Muscle of leg (tissue), 16 donors: ENCODE measurements around the gene RASA3. TPM values are rescaled to one million over a fixed set of nuclear protein-coding genes. Genes with fewer than 3 reads are reported as not detected.
"Not testable (repeated sequence)": the region's sequence is repeated elsewhere in the genome, so short reads cannot be mapped to it uniquely, and the experiment has no call there.

Source experiments
- DNase-seq: peaks from one replicate; pipeline ENCODE4 v3.0.0; 2013
- H3K27ac ChIP-seq: one replicate; pipeline ENCODE4 v1.5.1; 2013; ENCODE audit warnings: mild to moderate bottlenecking, low read length, control low read depth
- H3K27me3 ChIP-seq: one replicate; pipeline ENCODE4 v1.6.1; 2013; ENCODE audit warnings: low read length; ENCODE audit not compliant: control insufficient read depth, insufficient read depth
- H3K36me3 ChIP-seq: one replicate; pipeline ENCODE4 v1.6.1; 2013; ENCODE audit warnings: low read length; ENCODE audit not compliant: control insufficient read depth, insufficient read depth
- H3K4me1 ChIP-seq: one replicate; pipeline ENCODE4 v1.6.1; 2013; ENCODE audit warnings: low read length; ENCODE audit not compliant: control insufficient read depth, insufficient read depth
- H3K4me3 ChIP-seq: one replicate; pipeline ENCODE4 v1.5.1; 2013; ENCODE audit warnings: low read length, control low read depth
- H3K9me3 ChIP-seq: replicated peaks from 2 replicates; pipeline ENCODE4 v1.6.1; 2013; ENCODE audit warnings: low read depth, low read length; ENCODE audit not compliant: control insufficient read depth
- WGBS: methylation state at CpG from one replicate; pipeline ENCODE4 v1.1.5; 2013; ENCODE audit warnings: missing lambda C conversion rate; ENCODE audit not compliant: insufficient coverage; 5-methylcytosine and 5-hydroxymethylcytosine counted together
- long read RNA-seq, 11 donors: transcript quantifications; one replicate each; lab custom pipeline, GENCODE V29; 2026
- polyA plus RNA-seq, 8 donors: library from polyadenylated mRNA; unstranded; fragments of 120-200 nt; gene quantifications; one replicate each; pipeline versions ENCODE4 v1.2.1 to v1.2.3, GENCODE V29; 2013; ENCODE audit warnings: inconsistent platforms in 1 of 8, low replicate concordance in 1 of 8; ENCODE audit not compliant: insufficient read length in 8 of 8, insufficient read depth in 1 of 8
- total RNA-seq: library from RNA; stranded (reverse); fragments of 120-200 nt; gene quantifications from one replicate; pipeline ENCODE4 v1.2.4, GENCODE V29; 2013

The RASA3 gene, protein sequence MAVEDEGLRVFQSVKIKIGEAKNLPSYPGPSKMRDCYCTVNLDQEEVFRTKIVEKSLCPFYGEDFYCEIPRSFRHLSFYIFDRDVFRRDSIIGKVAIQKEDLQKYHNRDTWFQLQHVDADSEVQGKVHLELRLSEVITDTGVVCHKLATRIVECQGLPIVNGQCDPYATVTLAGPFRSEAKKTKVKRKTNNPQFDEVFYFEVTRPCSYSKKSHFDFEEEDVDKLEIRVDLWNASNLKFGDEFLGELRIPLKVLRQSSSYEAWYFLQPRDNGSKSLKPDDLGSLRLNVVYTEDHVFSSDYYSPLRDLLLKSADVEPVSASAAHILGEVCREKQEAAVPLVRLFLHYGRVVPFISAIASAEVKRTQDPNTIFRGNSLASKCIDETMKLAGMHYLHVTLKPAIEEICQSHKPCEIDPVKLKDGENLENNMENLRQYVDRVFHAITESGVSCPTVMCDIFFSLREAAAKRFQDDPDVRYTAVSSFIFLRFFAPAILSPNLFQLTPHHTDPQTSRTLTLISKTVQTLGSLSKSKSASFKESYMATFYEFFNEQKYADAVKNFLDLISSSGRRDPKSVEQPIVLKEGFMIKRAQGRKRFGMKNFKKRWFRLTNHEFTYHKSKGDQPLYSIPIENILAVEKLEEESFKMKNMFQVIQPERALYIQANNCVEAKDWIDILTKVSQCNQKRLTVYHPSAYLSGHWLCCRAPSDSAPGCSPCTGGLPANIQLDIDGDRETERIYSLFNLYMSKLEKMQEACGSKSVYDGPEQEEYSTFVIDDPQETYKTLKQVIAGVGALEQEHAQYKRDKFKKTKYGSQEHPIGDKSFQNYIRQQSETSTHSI
- total RNA-seq = 15.9 TPM
- 10 to 100 TPM; 17.3 to 27.2 (median 22.0) TPM for polyA plus RNA-seq
- long read RNA-seq, donor 1 = 0 reads
- long read RNA-seq, donor 2 = 0 reads
- long read RNA-seq, donor 3, full-length matches to known transcripts = 1 of 1 reads
- long read RNA-seq, donor 3, partial matches to known transcripts = 0 of 1 reads
- long read RNA-seq, donor 3, other reads (novel, unspliced or antisense) = 0 of 1 reads
- long read RNA-seq, donor 4, full-length matches to known transcripts = 3 of 3 reads
- long read RNA-seq, donor 4, partial matches to known transcripts = 0 of 3 reads
- long read RNA-seq, donor 4, other reads (novel, unspliced or antisense) = 0 of 3 reads
- long read RNA-seq, donor 5, full-length matches to known transcripts = 2 of 17 reads
- long read RNA-seq, donor 5, partial matches to known transcripts = 15 of 17 reads
- long read RNA-seq, donor 5, other reads (novel, unspliced or antisense) = 0 of 17 reads
- long read RNA-seq, donor 6, full-length matches to known transcripts = 5 of 5 reads
- long read RNA-seq, donor 6, partial matches to known transcripts = 0 of 5 reads
- long read RNA-seq, donor 6, other reads (novel, unspliced or antisense) = 0 of 5 reads
- long read RNA-seq, donor 7, full-length matches to known transcripts = 1 of 1 reads
- long read RNA-seq, donor 7, partial matches to known transcripts = 0 of 1 reads
- long read RNA-seq, donor 7, other reads (novel, unspliced or antisense) = 0 of 1 reads
- long read RNA-seq, donor 8, full-length matches to known transcripts = 2 of 2 reads
- long read RNA-seq, donor 8, partial matches to known transcripts = 0 of 2 reads
- long read RNA-seq, donor 8, other reads (novel, unspliced or antisense) = 0 of 2 reads
- long read RNA-seq, donor 9, full-length matches to known transcripts = 1 of 1 reads
- long read RNA-seq, donor 9, partial matches to known transcripts = 0 of 1 reads
- long read RNA-seq, donor 9, other reads (novel, unspliced or antisense) = 0 of 1 reads
- long read RNA-seq, donor 10, full-length matches to known transcripts = 1 of 1 reads
- long read RNA-seq, donor 10, partial matches to known transcripts = 0 of 1 reads
- long read RNA-seq, donor 10, other reads (novel, unspliced or antisense) = 0 of 1 reads
- long read RNA-seq, donor 11, full-length matches to known transcripts = 1 of 1 reads
- long read RNA-seq, donor 11, partial matches to known transcripts = 0 of 1 reads
- long read RNA-seq, donor 11, other reads (novel, unspliced or antisense) = 0 of 1 reads

DNA sequence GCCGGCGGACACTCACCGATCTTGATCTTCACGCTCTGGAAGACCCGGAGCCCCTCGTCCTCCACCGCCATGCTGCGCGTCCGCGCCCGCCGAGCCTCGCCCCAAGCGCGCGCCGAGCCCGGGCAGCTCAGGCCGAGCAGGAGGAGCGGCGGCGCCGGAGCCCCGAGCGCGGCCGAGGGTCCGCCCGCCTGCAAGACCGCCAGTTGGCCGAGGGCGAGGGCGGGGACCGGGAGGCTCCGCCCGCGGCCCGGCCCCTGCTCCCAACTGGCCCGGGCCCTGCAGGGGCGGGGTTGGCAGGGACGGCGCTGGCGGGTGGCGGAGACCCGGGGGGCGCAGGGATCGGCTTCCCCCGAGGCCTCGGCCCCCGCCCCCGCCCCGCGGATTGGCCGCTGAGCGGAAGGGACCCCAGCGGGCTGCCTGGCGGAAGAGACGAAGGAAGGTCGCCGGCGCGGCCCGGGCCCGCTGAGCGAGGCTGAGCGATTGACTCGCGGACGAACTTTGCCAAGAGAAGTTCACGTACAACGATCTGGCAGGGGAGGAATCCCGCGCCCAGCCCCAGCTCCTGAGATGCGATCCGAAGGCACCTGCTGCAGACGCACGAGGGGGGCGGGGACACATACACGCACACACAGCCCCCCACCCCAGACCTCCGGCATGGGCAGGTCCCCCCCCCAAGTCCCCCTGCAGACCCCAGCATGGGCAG, at the start of gene RASA3:
Gene RASA3, minus strand, starts transcription at position 205 of the 703 bp plus-strand sequence. Its CDS starts 134 bp downstream, at position 71.
- Histone ChIP-seq H3K4me1 (peaks cover 55% of the 10 kb centered on the region), H3K9me3 (no peaks in the 10 kb centered on the region), H3K27me3 (no peaks in the 10 kb centered on the region), H3K4me3 (peak within 1 kb of the TSS; percentile 76), H3K36me3 (peaks cover 5% of the 10 kb centered on the region), H3K27ac (peak within 1 kb of the TSS; percentile 88)
- DNase-seq = peak; percentile 95
- under 1% methylated on average over 77 of the region's 81 CpGs for WGBS

DNA sequence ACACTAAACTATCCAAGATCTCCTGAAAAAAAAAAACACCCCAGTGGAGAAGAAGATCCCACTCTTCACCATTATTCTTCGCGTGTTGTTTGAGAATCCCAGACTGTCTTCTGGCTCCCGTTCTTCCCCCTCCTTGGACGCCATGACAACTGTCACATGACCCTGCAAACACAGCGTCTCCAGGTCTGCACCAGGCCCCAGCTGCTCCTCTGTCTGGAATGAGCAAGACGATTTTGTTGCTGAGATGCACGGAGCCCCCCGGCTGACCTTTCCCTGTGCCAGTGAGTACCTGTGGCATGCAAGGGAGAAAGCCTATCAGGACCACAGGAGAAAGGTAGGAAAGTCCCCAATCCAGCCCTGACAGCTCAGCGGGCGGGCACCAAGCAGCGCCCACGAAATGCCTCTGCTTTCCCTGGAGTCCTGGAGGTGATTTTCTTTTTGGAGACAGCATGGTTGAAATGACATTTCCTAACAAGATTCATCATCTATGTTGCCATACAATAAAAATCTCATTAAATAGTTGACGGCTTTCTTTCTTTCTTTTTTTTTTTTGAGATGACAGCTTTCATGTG, 46.8 kb upstream of the RASA3 start, which contains the start of gene CFAP97D2:
Gene CFAP97D2, plus strand, starts transcription at position 171 of the 572 bp plus-strand sequence. Its CDS starts 74 bp downstream, at position 245.
- no peak for DNase-seq
- H3K9me3 ChIP-seq = peaks cover 4% of the 10 kb centered on the region
- WGBS = 13% methylated on average over 3 of the region's 13 CpGs
- H3K27ac ChIP-seq = no peak within 1 kb of the TSS
- H3K4me1 ChIP-seq = peaks cover 7% of the 10 kb centered on the region
- H3K27me3 ChIP-seq = no peaks in the 10 kb centered on the region
- H3K36me3 ChIP-seq = no peaks in the 10 kb centered on the region
- no peak within 1 kb of the TSS for H3K4me3 ChIP-seq

DNA sequence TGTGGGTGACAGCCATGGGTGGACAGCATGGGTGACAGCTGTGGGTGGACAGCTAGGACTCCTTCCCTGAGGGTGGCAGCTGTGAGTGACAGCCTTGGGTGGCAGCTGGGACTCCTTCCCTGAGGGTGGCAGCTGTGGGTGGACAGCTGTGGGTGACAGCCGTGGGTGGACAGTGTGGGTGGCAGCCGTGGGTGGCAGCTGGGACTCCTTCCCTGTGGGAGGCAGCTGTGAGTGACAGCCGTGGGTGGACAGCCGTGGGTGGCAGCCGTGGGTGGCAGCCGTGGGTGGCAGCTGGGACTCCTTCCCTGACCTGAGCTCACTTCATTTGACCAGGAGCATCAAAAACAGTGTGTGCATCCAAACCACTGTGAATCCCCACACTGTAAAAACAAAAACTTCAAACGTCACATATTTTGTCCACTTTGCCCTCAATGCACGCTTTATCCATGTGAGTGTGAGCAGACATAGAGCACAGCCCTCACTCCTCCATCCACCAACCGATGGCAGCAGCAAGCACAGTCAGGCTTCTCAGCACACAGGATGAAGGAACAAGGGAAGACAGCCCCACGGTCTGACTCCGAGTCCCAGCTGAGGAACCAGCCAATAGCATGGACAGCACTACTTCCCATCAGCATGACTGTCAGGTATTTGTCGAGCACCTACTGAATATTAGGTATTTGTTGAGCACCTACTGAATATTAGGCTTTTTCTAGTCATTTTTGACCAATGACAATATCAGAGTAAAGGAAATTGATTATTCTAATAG, 45.0 kb upstream of the RASA3 start:
- Histone ChIP-seq H3K27me3 (no peaks in the 10 kb centered on the region), H3K9me3 (peaks cover 16% of the 10 kb centered on the region), H3K4me3 (no peak overlapping the region), H3K36me3 (no peaks in the 10 kb centered on the region), H3K4me1 (peaks cover 7% of the 10 kb centered on the region), H3K27ac (no peak overlapping the region)
- DNase-seq = no peak
- 49% methylated on average over 7 of the region's 12 CpGs for WGBS

DNA sequence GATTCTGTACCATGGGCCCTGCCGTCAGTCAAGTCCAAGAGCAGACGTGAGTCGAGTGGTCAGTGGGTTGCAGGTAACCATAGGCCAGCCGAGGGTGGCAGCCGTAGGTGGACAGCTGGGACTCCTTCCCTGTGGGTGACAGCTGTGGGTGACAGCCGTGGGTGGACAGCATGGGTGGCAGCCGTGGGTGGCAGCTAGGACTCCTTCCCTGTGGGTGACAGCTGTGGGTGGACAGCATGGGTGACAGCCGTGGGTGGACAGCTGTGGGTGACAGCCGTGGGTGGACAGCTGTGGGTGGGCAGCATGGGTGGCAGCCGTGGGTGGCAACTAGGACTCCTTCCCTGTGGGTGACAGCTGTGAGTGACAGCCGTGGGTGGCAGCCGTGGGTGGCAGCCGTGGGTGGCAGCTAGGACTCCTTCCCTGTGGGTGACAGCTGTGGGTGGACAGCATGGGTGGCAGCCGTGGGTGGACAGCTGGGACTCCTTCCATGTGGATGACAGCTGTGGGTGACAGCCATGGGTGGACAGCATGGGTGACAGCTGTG, 44.0 kb upstream of the RASA3 start:
- H3K27ac ChIP-seq, H3K4me1 ChIP-seq, H3K27me3 ChIP-seq, H3K36me3 ChIP-seq, H3K4me3 ChIP-seq, DNase-seq: not testable (repeated sequence)
- 83% methylated on average over 11 of the region's 14 CpGs for WGBS
- H3K9me3 ChIP-seq = peaks cover 18% of the 10 kb centered on the region

DNA sequence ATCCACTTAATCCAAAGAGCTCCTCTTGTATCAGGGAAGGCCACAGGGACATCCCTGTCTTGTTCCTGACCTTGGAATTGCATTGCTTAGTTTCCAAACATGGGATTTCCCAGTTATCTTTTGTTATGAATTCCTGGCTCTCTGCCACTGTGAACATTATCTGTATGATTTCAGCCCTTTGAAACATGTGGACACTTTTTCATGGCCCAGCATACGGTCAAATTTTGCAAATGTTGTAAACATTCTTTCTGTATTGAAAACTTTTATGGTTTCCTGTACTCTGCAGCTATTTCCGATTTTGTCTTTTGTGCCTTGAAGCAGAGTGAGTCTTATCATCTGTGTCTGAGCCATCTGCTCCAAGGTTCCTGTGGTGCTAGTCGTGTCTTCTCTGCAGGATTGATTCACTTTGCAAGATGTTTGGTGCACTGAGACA, 42.1 kb upstream of the RASA3 start:
- Histone ChIP-seq H3K27me3 (no peaks in the 10 kb centered on the region), H3K9me3 (peaks cover 18% of the 10 kb centered on the region), H3K36me3 (no peaks in the 10 kb centered on the region), H3K27ac (no peak overlapping the region), H3K4me3 (no peak overlapping the region), H3K4me1 (peaks cover 4% of the 10 kb centered on the region)
- WGBS = 28% methylated on average over 3 of the region's 3 CpGs
- no peak for DNase-seq

- no CpG with 5 or more reads among the region's 1 CpG for WGBS
- H3K4me3 ChIP-seq = no peak overlapping the region
- H3K27me3 ChIP-seq = no peaks in the 10 kb centered on the region
- peaks cover 18% of the 10 kb centered on the region for H3K9me3 ChIP-seq
- no peak for DNase-seq
- no peak overlapping the region for H3K27ac ChIP-seq
- no peaks in the 10 kb centered on the region for H3K4me1 ChIP-seq
- H3K36me3 ChIP-seq = no peaks in the 10 kb centered on the region
These were observed 41.3 kb upstream of the RASA3 start for GRCh38 chr13:114173745-114174144.

GRCh38 chr13:114173272-114173671, 40.8 kb upstream of the RASA3 start:
- no peak for DNase-seq
- H3K4me3 ChIP-seq = no peak overlapping the region
- H3K27ac ChIP-seq = no peak overlapping the region
- WGBS = 50% methylated on average over 3 of the region's 3 CpGs
- H3K27me3 ChIP-seq = no peaks in the 10 kb centered on the region
- no peaks in the 10 kb centered on the region for H3K36me3 ChIP-seq
- no peaks in the 10 kb centered on the region for H3K4me1 ChIP-seq
- peaks cover 18% of the 10 kb centered on the region for H3K9me3 ChIP-seq
